Thyroid gland (tissue), 4 donors: ENCODE measurements around the gene SMIM7.

ENCODE experiments used
- CTCF ChIP-seq, 6 experiments: fragments of 200-600 bp in 3 of 6; fragments of 450-650 bp in 3 of 6; sonication (generic) in 3 of 6; IDR thresholded peaks; one replicate each; pipeline ENCODE4 v1.5.1; 2016 to 2019; ENCODE audit warnings: antibody characterized with exemption in 6 of 6, mild to moderate bottlenecking in 2 of 6, inconsistent platforms in 1 of 6, moderate library complexity in 1 of 6
- POLR2A ChIP-seq, 2 donors: fragments of 450-650 bp; IDR thresholded peaks; one replicate each; pipeline ENCODE4 v1.6.1; 2017; ENCODE audit warnings: antibody characterized with exemption in 2 of 2, mild to moderate bottlenecking in 2 of 2, moderate library complexity in 1 of 2

GRCh38 chr19:16688084-16688483, 28.1 kb upstream of the SMIM7 start:
- no peak for TF ChIP-seq CTCF (IDR thresholded peaks at IDR 0.05)
- TF ChIP-seq POLR2A (IDR thresholded peaks at IDR 0.05): no peak
